GM19455 (cell line): ENCODE results near the gene KLF3.

ENCODE experiments used
- ATAC-seq: cut with Tn5 transposase; IDR thresholded peaks from one replicate; pipeline ENCODE4 v1.9.1; 2021; ENCODE audit not compliant: unreplicated experiment

KLF3 gene

GRCh38 chr4:38673130-38673978 lies 9.4 kb downstream of the KLF3 start:
- no peak for ATAC-seq

DNA sequence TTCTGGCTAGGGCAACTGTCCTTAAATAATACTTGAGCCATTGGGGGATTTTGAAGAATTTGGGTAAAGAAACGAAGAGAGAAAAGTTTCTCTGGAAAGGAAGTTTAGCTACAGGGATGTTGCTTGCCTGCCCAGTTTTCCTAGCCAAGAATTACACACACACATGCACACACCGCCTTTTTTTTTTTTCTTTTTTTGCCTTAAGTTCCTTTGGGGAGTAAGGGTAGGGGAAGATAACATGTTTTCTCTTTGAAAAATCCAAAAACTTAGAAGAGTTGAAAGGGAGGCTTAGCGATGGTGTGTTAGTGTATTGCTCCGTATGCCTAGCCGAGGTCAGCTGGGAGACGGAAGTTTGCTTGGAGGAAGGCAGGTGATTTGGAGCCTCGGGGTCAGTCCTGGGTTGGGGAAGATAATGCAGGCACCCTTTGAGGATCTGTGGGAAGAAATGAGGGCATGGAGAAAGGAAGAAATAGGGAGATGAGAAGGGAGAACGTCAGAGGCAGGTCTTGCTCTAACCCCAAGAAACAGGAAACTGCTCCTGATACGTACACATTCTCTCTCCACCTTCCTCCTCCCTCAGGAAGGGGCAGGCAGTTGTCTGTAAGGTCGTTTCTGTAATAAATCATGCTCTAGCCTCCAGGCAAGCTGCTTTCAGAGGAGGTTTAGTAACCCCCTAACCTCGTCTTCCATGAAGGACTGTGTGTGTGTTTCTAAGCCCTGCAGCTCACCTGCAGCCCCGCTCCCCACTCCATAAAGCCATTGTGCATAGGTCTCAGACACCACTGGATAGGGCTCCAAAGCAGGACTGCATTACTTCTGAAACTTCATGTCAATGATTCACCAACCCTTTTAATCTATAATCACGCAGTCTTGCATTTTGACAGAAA lies 10.5 kb downstream of the KLF3 start:
- no peak for ATAC-seq

- no peak for ATAC-seq
Measured at GRCh38 chr4:38675146-38676121, 11.4 kb downstream of the KLF3 start.

DNA sequence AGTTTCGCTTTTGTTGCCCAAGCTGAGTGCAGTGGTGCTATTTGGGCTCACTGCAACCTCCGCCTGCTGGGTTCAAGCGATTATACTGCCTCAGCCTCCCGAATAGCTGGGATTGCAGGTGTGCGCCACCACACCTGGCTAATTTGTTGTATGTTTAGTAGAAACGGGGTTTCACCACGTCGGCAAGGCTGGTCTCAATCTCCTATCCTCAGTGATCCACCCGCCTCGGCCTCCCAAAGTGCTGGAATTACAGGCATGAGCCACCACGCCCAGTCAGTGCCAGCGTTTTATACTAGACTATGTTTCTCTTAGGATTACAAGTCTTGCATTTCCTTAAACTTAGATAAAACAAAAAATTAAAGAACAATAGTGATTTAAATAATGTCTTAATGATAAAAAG lies 13.0 kb downstream of the KLF3 start:
- no peak for ATAC-seq

- ATAC-seq, result no peak
Measured at GRCh38 chr4:38677441-38677840, 13.4 kb downstream of the KLF3 start.

DNA sequence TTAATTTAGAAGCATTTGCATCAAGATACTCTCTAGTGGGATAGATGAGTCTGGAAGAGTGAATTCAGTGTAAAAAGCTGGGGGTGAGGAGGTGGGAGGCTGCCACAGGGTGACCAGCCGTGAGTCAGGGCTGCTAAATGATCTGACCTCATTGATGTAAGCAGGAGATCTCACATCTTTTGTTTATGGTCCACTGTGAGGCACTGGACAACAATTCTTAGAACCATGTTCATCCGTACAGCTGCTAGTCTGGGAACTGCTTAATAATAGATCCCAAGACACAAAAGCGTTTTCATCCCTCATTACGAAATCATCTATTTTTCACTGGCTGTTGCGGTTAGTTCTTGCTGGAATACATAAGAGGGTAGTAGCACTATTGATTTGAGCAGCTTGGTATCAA lies 14.1 kb downstream of the KLF3 start:
- ATAC-seq, result no peak

DNA sequence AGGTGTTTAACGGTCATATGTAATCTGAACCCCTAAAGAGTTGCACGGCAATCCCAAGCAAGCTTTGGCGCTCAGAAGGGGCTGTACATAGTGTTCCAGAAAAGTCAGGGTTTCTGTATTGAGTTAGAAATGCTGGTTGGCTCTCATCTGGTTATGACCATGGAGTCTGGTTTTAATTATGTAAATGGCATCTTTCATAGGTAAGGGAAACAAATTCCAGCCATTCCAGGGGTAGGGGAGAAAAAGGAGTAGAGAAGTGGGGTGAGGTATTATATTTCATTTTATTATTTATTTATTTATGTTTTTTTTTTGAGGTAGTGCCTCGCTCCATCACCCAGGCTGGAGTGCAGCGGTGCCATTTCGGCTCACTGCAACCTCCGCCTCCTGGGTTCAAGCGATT lies 15.9 kb downstream of the KLF3 start:
- no peak for ATAC-seq

GRCh38 chr4:38681281-38681991 lies 17.4 kb downstream of the KLF3 start:
- no peak for ATAC-seq

DNA sequence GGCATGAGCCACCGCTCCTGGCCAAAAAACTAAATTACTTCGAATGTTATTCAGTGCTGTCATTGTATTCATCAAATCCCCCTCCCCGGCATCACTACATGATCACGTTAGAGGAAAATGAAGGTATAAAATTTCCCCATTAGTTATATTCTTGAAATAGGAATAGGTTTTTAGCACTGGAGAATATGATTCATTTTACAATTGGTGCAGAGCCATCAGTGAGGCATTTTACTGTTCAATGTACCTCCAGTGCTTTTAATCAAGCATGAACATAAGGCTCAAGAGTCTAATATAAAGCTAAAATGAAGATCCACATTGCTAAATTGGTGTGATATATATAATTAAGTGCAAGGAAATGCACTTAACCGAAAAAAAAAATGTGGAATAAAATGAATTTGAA lies 18.3 kb downstream of the KLF3 start:
- ATAC-seq, result no peak

- no peak for ATAC-seq
Measured at GRCh38 chr4:38683276-38683675, 19.3 kb downstream of the KLF3 start.

- ATAC-seq, result no peak
Measured at GRCh38 chr4:38684271-38684670, 20.3 kb downstream of the KLF3 start.

GRCh38 chr4:38684951-38685844 lies 21.2 kb downstream of the KLF3 start:
- ATAC-seq, result no peak

DNA sequence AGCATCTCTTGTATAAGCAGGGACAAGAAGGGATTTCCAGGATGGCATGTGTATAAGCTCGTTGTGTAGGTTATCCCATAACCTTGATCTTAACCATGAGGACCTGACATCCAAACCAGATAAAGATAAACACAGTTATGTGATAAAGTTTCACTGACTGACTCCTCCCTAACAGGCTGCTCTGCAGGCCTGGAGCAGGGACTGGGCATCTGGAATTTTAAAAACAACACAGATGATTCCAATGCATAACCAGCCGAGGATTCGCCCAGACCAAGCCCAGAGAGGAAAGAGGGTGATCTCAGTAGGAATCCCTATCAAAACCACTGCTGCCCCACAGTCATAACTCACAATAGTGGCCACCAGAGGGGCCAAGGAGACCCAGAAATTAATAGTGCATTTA lies 22.7 kb downstream of the KLF3 start:
- ATAC-seq, result no peak

- ATAC-seq, result no peak
Measured at GRCh38 chr4:38687571-38688011, 23.6 kb downstream of the KLF3 start.

- no peak for ATAC-seq
Measured at GRCh38 chr4:38688676-38689355, 24.8 kb downstream of the KLF3 start.

- no peak for ATAC-seq
Measured at GRCh38 chr4:38691251-38692008, 27.4 kb downstream of the KLF3 start.

GRCh38 chr4:38692421-38692820 lies 28.4 kb downstream of the KLF3 start:
- no peak for ATAC-seq

- no peak for ATAC-seq
Measured at GRCh38 chr4:38693569-38693968, 29.6 kb downstream of the KLF3 start.
